Trophoblast cell (in vitro differentiated cells and primary cell): ENCODE results near the gene KCNK6. TPM values are rescaled to one million over a fixed set of nuclear protein-coding genes. Genes with fewer than 3 reads are reported as not detected.
A peak's percentile ranks its signal among the peaks of the same experiment; 100 is the strongest.

Experiments used
- DNase-seq, 2 donors: peaks; one replicate each; pipeline ENCODE4 v3.0.0-alpha.2; 2016
- H2AFZ ChIP-seq: 2 replicates; pipeline ENCODE4 v1.6.1; 2013; ENCODE audit warnings: low read length, moderate library complexity, mild to moderate bottlenecking; ENCODE audit not compliant: insufficient read depth, poor library complexity
- H2AK5ac ChIP-seq: 2 replicates; pipeline ENCODE4 v1.6.1; 2013; ENCODE audit warnings: mild to moderate bottlenecking, low read length
- H2BK120ac ChIP-seq: 2 replicates; pipeline ENCODE4 v1.6.1; 2013; ENCODE audit warnings: low read length, mild to moderate bottlenecking, moderate library complexity; ENCODE audit not compliant: insufficient read depth, poor library complexity
- H2BK12ac ChIP-seq: 2 replicates; pipeline ENCODE4 v1.6.1; 2013; ENCODE audit warnings: mild to moderate bottlenecking, low read length, moderate library complexity
- H2BK5ac ChIP-seq: 2 replicates; pipeline ENCODE4 v1.6.1; 2013; ENCODE audit warnings: low read length, low read depth, moderate library complexity, mild to moderate bottlenecking; ENCODE audit not compliant: poor library complexity
- H3K14ac ChIP-seq: 2 replicates; pipeline ENCODE4 v1.6.1; 2013; ENCODE audit warnings: mild to moderate bottlenecking, low read length
- H3K18ac ChIP-seq: 2 replicates; pipeline ENCODE4 v1.6.1; 2013; ENCODE audit warnings: mild to moderate bottlenecking, low read length
- H3K23ac ChIP-seq: 2 replicates; pipeline ENCODE4 v1.6.1; 2013; ENCODE audit warnings: low read length
- H3K27ac ChIP-seq: 2 replicates; pipeline ENCODE4 v1.5.1; 2013; ENCODE audit warnings: low read depth, mild to moderate bottlenecking, inconsistent platforms, low read length, moderate library complexity
- H3K27me3 ChIP-seq: 2 replicates; pipeline ENCODE4 v1.6.1; 2013; ENCODE audit warnings: inconsistent platforms, mild to moderate bottlenecking, low read length, moderate library complexity; ENCODE audit not compliant: insufficient read depth
- H3K36me3 ChIP-seq, 2 experiments: 1 replicate in 1 of 2; 2 replicates in 1 of 2; pipeline ENCODE4 v1.6.1; 2013; ENCODE audit warnings: low read length in 2 of 2, mild to moderate bottlenecking in 2 of 2, moderate library complexity in 1 of 2; ENCODE audit not compliant: insufficient read depth in 2 of 2, control insufficient read depth in 1 of 2
- H3K4ac ChIP-seq: 2 replicates; pipeline ENCODE4 v1.6.1; 2013; ENCODE audit warnings: low read depth, mild to moderate bottlenecking, low read length, moderate library complexity
- H3K4me1 ChIP-seq, 2 experiments: 1 replicate in 1 of 2; 2 replicates in 1 of 2; pipeline ENCODE4 v1.6.1; 2013; ENCODE audit warnings: low read length in 2 of 2, mild to moderate bottlenecking in 2 of 2, moderate library complexity in 1 of 2; ENCODE audit not compliant: insufficient read depth in 2 of 2, control insufficient read depth in 1 of 2
- H3K4me2 ChIP-seq: 2 replicates; pipeline ENCODE4 v1.6.1; 2013; ENCODE audit warnings: inconsistent platforms, mild to moderate bottlenecking, low read length, moderate library complexity
- H3K4me3 ChIP-seq: 2 replicates; pipeline ENCODE4 v1.5.1; 2013; ENCODE audit warnings: mild to moderate bottlenecking, low read depth, low read length, inconsistent platforms
- H3K79me1 ChIP-seq: one replicate; pipeline ENCODE4 v1.6.1; 2013; ENCODE audit warnings: low read length
- H3K79me2 ChIP-seq: 2 replicates; pipeline ENCODE4 v1.6.1; 2013; ENCODE audit warnings: low read length, mild to moderate bottlenecking; ENCODE audit not compliant: control insufficient read depth, insufficient read depth, poor library complexity
- H3K9ac ChIP-seq: 2 replicates; pipeline ENCODE4 v1.6.1; 2013; ENCODE audit warnings: mild to moderate bottlenecking, low read length
- H3K9me3 ChIP-seq: 2 replicates; pipeline ENCODE4 v1.6.1; 2013; ENCODE audit warnings: low read depth, mild to moderate bottlenecking, control low read depth, inconsistent platforms, low read length; ENCODE audit not compliant: insufficient read depth
- H4K12ac ChIP-seq: 2 replicates; pipeline ENCODE4 v1.6.1; 2013; ENCODE audit warnings: low read depth, mild to moderate bottlenecking, low read length, moderate library complexity
- H4K8ac ChIP-seq: 2 replicates; pipeline ENCODE4 v1.6.1; 2013; ENCODE audit warnings: low read depth, mild to moderate bottlenecking, low read length, moderate library complexity
- H4K91ac ChIP-seq: one replicate; pipeline ENCODE4 v1.6.1; 2013; ENCODE audit warnings: low read depth, mild to moderate bottlenecking, low read length, moderate library complexity
- WGBS: extraction: QIAGEN DNeasy Blood & Tissue Kit; methylation state at CpG from one replicate; pipeline ENCODE4 v1.1.7; 2013; ENCODE audit warnings: missing lambda C conversion rate; ENCODE audit not compliant: insufficient read length, insufficient coverage; ENCODE audit errors: extremely low coverage; 5-methylcytosine and 5-hydroxymethylcytosine counted together
- polyA plus RNA-seq: library from polyadenylated mRNA; stranded (reverse); fragments of 200-250 nt; gene quantifications from 2 replicates; pipeline ENCODE4 v1.2.3, GENCODE V29; 2013

The KCNK6 gene
- polyA plus RNA-seq = 8.6 and 9.0 TPM in 2 replicates

DNA sequence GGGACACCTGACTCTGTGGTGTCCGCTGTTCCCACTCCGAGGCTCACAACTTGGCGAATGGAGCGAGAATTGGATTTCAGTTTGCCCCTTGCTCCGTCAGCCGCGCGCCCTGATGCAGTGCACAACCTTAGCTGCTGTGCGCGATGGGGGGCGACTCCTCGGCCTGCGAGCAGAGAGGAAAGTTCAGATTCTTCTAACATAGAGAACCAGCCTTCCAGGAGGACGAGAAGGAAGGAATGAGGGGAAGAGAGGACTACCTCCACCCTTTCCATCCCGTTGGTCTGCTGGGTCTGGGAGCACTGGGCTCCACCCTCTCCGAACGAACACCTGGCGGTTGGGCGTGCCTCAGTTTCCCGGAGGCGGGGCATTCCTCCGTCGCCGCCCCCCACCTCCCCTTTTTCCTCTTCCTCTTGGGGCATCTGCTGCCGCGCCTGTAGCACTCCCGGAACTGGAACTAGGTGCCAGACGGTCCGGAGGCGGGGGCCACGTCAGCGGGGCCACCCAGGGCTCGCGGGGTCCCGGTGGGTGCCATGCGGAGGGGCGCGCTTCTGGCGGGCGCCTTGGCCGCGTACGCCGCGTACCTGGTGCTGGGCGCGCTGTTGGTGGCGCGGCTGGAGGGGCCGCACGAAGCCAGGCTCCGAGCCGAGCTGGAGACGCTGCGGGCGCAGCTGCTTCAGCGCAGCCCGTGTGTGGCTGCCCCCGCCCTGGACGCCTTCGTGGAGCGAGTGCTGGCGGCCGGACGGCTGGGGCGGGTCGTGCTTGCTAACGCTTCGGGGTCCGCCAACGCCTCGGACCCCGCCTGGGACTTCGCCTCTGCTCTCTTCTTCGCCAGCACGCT is at the start of gene KCNK6:
TSS of gene KCNK6 (plus strand) at position 425 of the 838 bp plus-strand sequence. CDS start at position 531, 106 bp downstream.
- Histone ChIP-seq H3K23ac (no peak within 1 kb of the TSS), H3K27ac (no peak within 1 kb of the TSS), H3K4me3 (peak within 1 kb of the TSS; percentile 69), H3K9me3 (no peaks in the 10 kb centered on the region), H3K79me1 (peaks cover 14% of the 10 kb centered on the region), H3K27me3 (no peaks in the 10 kb centered on the region), H3K4ac (peak within 1 kb of the TSS; percentile 10), H3K36me3 (no peaks in the 10 kb centered on the region), H2BK5ac (no peak within 1 kb of the TSS), H3K4me1 (peaks cover 10 to 24% of the 10 kb centered on the region in 2 experiments), H3K18ac (peak within 1 kb of the TSS; percentile 48), H3K4me2 (peak within 1 kb of the TSS; percentile 82), H2BK120ac (peak within 1 kb of the TSS; percentile 46), H3K9ac (no peak within 1 kb of the TSS), H2BK12ac (peak within 1 kb of the TSS; percentile 33), H3K79me2 (peaks cover 7% of the 10 kb centered on the region), H2AK5ac (no peak within 1 kb of the TSS), H4K12ac (peak within 1 kb of the TSS; percentile 37), H4K91ac (peak within 1 kb of the TSS; percentile 46), H3K14ac (peak within 1 kb of the TSS; percentile 48), H4K8ac (peak within 1 kb of the TSS; percentile 57), H2AFZ (peak within 1 kb of the TSS; percentile 32)
- DNase-seq = peak; percentile 33 to 73
- no CpG with 5 or more reads among the region's 76 CpGs for WGBS

- H3K4me1 ChIP-seq = peaks cover 37 to 51% of the 10 kb centered on the region in 2 experiments
- WGBS = no CpG with 5 or more reads among the region's 5 CpGs
- H3K4ac ChIP-seq = peak overlapping the region; percentile 2
- H3K9me3 ChIP-seq = no peaks in the 10 kb centered on the region
- no peak overlapping the region for H3K9ac ChIP-seq
- no peak overlapping the region for H3K18ac ChIP-seq
- no peak overlapping the region for H3K14ac ChIP-seq
- H3K23ac ChIP-seq = no peak overlapping the region
- H4K91ac ChIP-seq = no peak overlapping the region
- no peak overlapping the region for H3K4me3 ChIP-seq
- H3K27ac ChIP-seq = no peak overlapping the region
- H2AK5ac ChIP-seq = no peak overlapping the region
- no peak overlapping the region for H2BK120ac ChIP-seq
- H3K36me3 ChIP-seq = peaks cover 0 to 2% of the 10 kb centered on the region in 2 experiments
- H4K8ac ChIP-seq = no peak overlapping the region
- H3K27me3 ChIP-seq = no peaks in the 10 kb centered on the region
- peaks cover 29% of the 10 kb centered on the region for H3K79me2 ChIP-seq
- H2AFZ ChIP-seq = no peak overlapping the region
- peak overlapping the region; percentile 4 for H3K4me2 ChIP-seq
- no peak for DNase-seq
- no peak overlapping the region for H2BK12ac ChIP-seq
- H2BK5ac ChIP-seq = no peak overlapping the region
- no peak overlapping the region for H4K12ac ChIP-seq
- peaks cover 18% of the 10 kb centered on the region for H3K79me1 ChIP-seq
These were observed 49.0 kb upstream of the KCNK6 start for GRCh38 chr19:38270587-38271167.

DNA sequence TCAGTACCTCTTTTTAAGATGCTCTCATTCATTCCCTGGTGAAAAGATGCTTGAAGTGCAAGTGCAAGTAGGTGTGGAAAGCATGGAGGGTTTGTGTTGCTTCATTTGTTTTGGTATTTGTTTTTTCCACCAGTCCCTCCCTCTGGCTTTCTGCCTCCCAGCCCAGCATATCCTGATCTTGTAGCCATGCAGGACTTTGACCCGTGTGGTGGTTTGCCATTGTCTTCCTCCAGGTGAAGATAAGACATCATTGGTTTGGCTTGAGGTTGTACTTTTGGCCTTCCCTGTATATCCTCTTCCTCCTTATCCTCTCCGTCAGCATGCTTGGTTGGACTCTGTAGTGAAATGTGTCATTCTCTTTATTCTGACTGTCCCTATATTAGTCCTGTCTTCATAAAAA is 46.1 kb upstream of the KCNK6 start:
- H3K9me3 ChIP-seq = no peaks in the 10 kb centered on the region
- DNase-seq = no peak
- no peak overlapping the region for H3K27ac ChIP-seq
- H3K4me3 ChIP-seq = no peak overlapping the region
- H2BK5ac ChIP-seq = no peak overlapping the region
- no CpG with 5 or more reads among the region's 2 CpGs for WGBS
- H3K79me2 ChIP-seq = peaks cover 19% of the 10 kb centered on the region
- H3K27me3 ChIP-seq = no peaks in the 10 kb centered on the region
- no peak overlapping the region for H3K18ac ChIP-seq
- H3K36me3 ChIP-seq = peaks cover 0 to 2% of the 10 kb centered on the region in 2 experiments
- no peak overlapping the region for H3K4me2 ChIP-seq
- H3K14ac ChIP-seq = no peak overlapping the region
- peak overlapping the region; percentile 62 for H3K9ac ChIP-seq
- H3K79me1 ChIP-seq = peaks cover 9% of the 10 kb centered on the region
- peaks cover 26 to 36% of the 10 kb centered on the region in 2 experiments for H3K4me1 ChIP-seq
- H4K8ac ChIP-seq = no peak overlapping the region
- H2AFZ ChIP-seq = no peak overlapping the region
- no peak overlapping the region for H4K91ac ChIP-seq
- H2BK120ac ChIP-seq = no peak overlapping the region
- H3K4ac ChIP-seq = peak overlapping the region; percentile 53
- H3K23ac ChIP-seq = no peak overlapping the region
- H4K12ac ChIP-seq = no peak overlapping the region
- H2AK5ac ChIP-seq = no peak overlapping the region
- no peak overlapping the region for H2BK12ac ChIP-seq

DNA sequence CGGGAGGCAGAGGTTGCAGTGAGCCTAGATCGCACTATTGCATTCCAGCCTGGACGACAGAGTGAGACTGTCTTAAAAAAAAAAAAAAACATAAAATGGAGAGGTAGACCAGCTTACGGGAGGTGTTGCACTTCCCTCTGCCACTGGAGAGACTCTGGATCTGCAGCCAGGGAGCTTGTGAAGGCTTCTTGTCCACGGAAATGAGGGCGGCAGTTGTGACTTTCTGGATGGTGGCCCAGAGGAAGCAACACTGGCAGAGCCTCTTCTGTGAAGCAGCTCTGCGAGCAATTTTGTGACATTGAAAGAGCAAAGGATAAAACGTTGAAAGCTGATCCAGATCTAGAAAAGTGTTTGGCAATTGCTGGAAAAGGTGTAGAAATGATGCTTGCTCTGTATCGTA is 44.9 kb upstream of the KCNK6 start:
- no peak for DNase-seq
- Histone ChIP-seq H2BK5ac (peak overlapping the region; percentile 14), H2BK12ac (peak overlapping the region; percentile 87)

More for the DNA sequence above, 44.9 kb upstream of the KCNK6 start:
- no CpG with 5 or more reads among the region's 9 CpGs for WGBS
- Histone ChIP-seq H3K79me2 (peaks cover 17% of the 10 kb centered on the region), H4K12ac (no peak overlapping the region), H3K18ac (peak overlapping the region; percentile 37), H3K14ac (no peak overlapping the region), H3K4me1 (peaks cover 26 to 35% of the 10 kb centered on the region in 2 experiments), H2AK5ac (peak overlapping the region; percentile 75), H3K23ac (no peak overlapping the region), H3K4me2 (no peak overlapping the region), H3K79me1 (peaks cover 11% of the 10 kb centered on the region), H3K4ac (peak overlapping the region; percentile 86), H3K9me3 (no peaks in the 10 kb centered on the region), H4K91ac (no peak overlapping the region), H3K36me3 (peaks cover 0 to 2% of the 10 kb centered on the region in 2 experiments), H3K27ac (no peak overlapping the region), H3K9ac (no peak overlapping the region), H4K8ac (no peak overlapping the region), H2BK120ac (peak overlapping the region; percentile 36), H3K27me3 (no peaks in the 10 kb centered on the region), H3K4me3 (no peak overlapping the region), H2AFZ (no peak overlapping the region)
